Measurements from ENCODE around the gene ACACA.
A peak's percentile ranks its signal among the peaks of the same experiment; 100 is the strongest.
"Not testable (repeated sequence)": the region's sequence is repeated elsewhere in the genome, so short reads cannot be mapped to it uniquely, and the experiment has no call there.

Gene ACACA

GRCh38 chr17:37392024-37392590 is 14.5 kb downstream of the ACACA start:
- DNase-seq, result no peak

DNA sequence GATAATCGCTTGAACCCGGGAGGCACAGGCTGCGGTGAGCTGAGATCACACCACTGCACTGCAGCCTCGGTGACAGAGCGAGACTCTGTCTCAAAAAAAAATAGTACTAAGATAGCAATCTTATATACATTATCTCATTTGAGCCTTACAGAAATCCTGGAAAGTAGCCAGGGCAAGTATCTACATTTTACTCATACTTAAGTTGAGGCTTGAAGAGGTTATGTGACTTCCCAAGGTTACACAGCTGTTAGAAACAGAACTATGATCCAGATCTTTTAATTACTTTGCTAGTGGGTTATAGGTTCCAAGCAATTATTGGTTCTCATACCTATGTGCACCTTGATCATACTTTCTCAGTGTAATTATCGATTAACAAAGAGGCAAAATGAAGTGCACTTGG is 15.5 kb downstream of the ACACA start:
- DNase-seq, result no peak

DNA sequence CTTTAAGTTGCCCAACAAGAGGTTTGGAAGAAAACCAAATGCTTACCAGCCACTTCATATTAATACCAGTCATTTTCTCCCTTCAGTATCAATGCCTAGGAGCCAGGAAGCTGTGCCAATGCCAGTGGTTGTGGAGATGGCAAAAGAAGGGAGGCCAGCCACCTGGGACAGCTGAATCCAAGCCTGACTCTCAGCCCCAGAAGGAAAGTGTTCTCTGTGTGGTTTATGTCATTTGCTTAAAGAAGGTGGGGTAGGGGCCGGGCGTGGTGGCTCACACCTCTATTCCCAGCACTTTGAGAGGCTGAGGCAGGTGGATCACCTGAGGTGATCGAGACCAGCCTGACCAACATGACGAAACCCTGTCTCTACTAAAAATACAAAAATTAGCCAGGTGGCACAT is 17.5 kb downstream of the ACACA start:
- DNase-seq, result no peak

GRCh38 chr17:37388266-37388665 is 18.4 kb downstream of the ACACA start:
- no peak for DNase-seq

- DNase-seq, result no peak
These were observed 20.2 kb downstream of the ACACA start for GRCh38 chr17:37386462-37386861.

DNA sequence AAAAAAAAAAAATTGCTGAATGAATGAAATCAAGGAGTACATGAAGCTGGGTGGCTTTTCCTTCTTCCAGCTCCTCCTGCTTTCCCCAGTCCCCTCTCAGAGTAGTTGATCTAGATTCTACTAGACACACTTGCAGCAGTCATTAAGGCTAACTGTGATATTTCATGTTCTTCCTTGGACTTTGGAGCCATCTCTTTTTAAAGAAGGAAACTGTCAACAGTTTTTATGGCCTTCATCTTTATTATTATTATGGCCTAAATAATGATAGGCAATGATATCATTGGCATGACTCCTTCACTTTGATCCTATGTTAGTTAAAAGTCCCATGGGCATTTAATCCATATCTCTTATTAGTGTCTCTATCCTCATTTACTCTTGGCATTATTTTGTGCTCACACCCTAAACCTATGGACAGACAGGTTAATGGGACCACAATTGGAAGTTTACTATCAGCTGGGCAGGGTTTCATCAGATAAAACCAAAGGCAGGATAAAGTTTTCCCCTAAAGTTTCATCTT is 21.1 kb downstream of the ACACA start:
- no peak for DNase-seq

- DNase-seq, result no peak
These were observed 22.0 kb downstream of the ACACA start for GRCh38 chr17:37384560-37385149.

- no peak for DNase-seq
These were observed 24.6 kb downstream of the ACACA start for GRCh38 chr17:37382056-37382455.

GRCh38 chr17:37375706-37376105 is 30.9 kb downstream of the ACACA start, which contains the start of gene C17orf78:
C17orf78 (plus strand) TSS chr17:37375985; CDS start chr17:37376093, 108 bp downstream.
- no peak for DNase-seq

DNA sequence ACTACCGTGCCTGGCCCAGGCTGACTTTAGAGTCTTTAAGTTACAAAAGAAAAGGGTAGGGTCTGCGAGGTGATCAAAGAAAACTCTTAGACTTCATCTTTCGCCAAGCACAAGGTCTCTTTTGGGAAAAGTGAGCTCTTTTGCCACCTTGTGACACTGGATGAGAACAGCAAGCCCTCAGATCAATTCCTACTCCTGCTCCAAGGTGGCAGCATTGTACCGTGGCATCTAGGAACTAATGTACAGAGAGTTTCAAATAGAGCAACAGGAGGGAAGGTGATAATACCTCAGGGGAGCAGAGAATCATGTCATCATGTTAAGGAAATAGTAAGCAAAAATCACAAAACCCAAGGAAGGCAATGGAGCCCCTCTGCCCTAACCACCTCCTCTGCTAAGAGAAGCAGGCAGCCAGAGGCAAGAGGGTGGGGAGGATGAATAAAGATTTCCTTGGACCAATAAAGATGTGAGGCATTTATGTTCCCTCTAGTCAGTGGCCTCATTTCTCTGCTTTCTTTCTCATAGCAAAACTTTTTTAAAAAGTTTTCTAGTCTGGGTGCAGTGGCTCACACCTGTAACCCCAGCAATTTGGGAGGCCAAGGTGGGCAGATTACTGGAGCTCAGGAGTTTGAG is 33.0 kb downstream of the ACACA start:
- DNase-seq, result peak; percentile 69

- no peak for DNase-seq
These were observed 38.1 kb downstream of the ACACA start for GRCh38 chr17:37368577-37368976.

DNA sequence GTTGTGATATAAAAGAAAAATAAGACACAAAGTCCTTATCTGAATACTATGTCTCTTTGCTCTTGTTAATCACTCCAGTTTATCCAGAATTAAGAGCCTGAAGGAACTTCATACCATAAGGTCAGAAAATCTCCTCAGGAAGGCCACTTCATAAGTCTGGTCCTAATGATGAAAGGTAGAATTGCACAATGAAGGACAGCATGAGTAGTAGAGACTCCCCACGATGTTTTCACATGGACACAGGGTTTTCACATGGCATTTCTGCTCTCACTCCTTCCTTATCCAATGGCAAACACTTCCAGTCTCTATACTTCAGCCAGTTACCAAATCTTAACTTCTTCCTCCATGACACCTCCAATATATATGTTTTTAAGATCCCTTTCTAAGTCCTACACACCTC is 41.0 kb downstream of the ACACA start:
- DNase-seq, result no peak

DNA sequence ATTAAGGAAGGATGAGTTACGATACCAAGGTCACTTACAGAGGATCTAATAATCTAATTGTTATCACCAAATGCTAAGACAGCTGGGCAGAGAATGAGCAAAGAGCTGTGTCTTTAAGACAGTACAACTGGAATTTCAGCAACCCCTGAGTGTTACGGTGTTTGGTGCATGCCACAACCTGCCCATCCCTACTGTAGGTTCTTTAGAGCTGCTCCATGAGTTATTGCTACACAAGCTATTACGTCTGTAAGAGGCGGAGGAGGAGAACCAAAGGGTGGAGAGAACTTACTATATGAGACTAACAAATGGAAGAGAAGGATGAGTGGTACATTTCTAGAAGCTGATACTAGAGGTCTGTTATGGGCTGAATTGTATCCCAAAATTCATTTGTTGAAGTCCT is 45.1 kb downstream of the ACACA start:
- no peak for DNase-seq

DNA sequence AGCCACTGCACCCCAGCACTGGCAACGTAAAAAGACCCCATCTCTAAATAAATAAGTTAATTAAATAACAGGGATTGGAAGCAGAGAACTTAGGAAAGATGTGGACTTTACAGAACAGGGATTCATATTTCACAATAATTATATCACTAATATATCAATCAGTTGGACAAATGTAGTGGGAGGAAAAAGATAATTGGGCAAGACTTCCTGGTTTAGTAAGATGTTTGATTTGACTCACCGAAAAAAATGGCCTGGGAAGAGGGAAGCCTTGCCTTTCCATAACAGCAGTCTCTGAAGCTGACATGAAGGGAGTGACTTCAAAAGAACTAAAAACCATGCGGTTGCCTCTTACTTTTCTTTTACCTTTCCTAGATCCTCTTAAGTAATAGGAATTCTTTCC is 46.0 kb downstream of the ACACA start:
- DNase-seq, result no peak

GRCh38 chr17:37359682-37360188 is 46.9 kb downstream of the ACACA start:
- no peak for DNase-seq

DNA sequence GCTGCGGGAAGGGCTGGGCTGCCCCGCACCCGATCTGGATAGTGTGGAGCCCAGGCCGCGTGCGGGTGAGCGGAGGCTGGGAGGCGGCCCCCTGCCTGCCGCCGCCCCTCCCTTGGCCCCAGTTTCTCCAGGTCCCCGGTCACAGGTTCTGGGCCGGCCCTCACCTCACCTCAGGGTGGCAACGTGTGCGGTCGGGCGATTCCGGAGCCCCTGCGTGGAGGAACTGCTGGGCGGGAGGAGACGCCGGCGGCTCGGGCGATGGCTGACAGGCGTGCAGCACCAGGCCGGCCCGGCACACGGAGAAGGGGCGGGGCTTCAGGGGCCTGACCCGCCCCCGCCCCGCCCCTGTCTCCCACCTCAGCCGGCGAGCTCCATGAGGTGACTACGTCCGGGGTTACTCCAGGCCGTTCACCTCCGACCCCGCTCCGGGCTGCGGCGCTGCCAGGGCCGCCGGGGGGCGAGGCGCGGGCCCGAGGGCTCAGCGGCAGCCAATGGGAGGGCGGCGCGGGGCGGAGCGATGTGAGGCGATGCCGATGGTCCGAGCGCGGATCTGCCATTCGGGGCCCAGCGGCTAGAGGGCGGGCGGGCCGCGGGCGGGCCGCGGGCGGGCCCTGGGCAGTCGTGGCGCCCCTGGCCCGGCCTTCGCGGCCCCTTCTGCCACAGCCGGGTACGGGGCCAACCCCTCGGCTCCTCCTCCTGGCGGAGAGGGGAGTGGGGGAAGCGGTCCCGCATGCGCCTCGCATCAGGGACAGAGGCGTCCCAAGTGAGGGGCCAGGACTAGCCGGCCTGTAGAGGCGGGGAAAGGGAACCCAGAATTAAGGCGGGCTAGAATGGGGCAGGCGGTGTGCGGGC is 47.6 kb downstream of the ACACA start:
- peak; percentile 92 for DNase-seq

GRCh38 chr17:37358098-37358829 is 48.4 kb downstream of the ACACA start:
- DNase-seq, result peak; percentile 29

DNA sequence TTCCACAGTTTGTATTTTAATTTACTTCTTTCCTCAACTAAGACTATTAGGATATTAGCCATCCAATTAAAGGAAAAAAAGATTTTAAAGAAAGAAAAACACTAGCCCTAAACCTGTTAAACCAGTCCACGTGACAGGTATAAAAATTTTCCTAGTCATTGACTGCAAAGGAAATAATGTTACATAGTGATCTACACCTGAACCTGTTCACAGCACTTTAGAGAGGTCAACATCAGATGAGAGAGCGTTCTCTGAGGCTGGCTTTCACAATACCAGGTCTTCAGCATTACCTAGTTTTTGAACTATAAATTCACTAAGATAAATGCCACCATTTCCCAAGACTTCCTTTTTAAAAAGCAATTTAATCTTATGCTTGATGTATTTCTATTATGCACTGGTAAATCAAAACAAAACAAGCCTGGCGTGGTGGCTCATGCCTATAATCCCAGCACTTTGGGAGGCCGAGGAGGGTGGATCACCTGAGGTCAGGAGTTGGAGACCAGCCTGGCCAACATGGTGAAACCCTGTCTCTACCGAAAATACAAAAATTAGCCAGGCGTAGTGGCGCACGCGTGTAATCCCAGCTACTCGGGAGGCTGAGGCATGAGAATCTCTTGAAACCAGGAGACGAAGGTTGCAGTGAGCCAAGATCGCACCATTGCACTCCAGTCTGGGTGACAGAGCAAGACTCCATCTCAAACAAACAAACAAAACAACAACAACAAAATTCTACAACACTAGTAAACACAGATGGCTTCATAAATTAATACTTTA is 49.7 kb downstream of the ACACA start:
- not testable (repeated sequence) for DNase-seq

GRCh38 chr17:37346863-37347402 is 59.7 kb downstream of the ACACA start:
- not testable (repeated sequence) for DNase-seq

DNA sequence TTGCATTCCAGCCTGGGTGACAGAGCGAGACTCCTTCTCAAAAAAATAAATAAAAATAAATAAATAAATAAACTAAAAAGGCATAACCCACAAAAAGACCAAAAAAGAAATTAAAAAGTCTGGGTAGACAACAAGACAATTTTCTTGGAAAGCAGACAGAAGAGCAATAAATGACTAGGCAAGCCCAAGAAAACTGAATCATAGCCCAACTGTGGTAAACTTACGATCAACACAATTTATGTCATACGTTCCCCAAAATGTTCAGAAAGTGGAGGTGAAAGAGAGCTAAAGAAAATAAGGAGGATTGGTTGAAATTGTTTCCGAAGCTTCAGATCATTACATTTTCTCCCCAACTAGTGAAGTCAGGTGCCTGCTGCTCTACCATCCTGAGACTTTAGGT is 62.1 kb downstream of the ACACA start:
- DNase-seq, result no peak

DNA sequence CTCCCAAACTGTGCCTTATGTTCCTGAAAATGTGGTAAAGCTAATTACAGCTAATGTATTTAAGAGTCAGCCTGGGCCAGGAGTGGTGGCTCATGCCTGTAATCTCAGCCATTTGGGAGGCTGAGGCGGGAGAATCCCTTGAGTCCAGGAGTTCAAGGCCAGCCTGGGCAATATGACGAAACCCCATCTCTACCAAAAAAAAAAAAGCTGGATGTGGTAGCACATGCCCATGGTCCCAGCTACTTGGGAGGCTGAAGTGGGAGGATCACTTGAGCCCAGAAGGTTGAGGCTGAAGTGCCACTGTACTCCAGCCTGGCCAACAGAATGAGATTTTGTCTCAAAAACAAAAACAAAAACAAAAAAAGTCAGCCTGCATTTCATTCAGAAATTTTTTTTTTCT is 64.0 kb downstream of the ACACA start:
- DNase-seq, result no peak

Measured in CD4-positive, alpha-beta T cell treated with Interleukin-6 for 4 hours (primary cell).